ENCODE measurements around the gene CALML4. TPM values are rescaled to one million over a fixed set of nuclear protein-coding genes. Genes with fewer than 3 reads are reported as not detected.

The CALML4 gene
- total RNA-seq, 3 donors from 2014 or later: 4.0 to 5.5 (median 4.8) TPM

Other genes starting within 250 kb of the CALML4 start
- 10 to 100 TPM; 16.5 to 20.9 (median 16.7) TPM for gene PIAS1, start 151.0 kb downstream of the CALML4 start, total RNA-seq
- gene CLN6, start 24.4 kb upstream of the CALML4 start, total RNA-seq: 10 to 100 TPM; 82.6 to 94.4 (median 91.3) TPM
- 10 to 100 TPM; 30.9 to 37.0 (median 31.7) TPM for gene FEM1B, start 72.4 kb upstream of the CALML4 start, total RNA-seq
- under 1 TPM in 2 of 3 donors, not detected in 1; 0.05 to 0.21 TPM for gene ITGA11, start 226.8 kb upstream of the CALML4 start, total RNA-seq